GM12892 (cell line): Measurements from ENCODE around the gene NPY1R.

ENCODE experiments used
- POLR2A ChIP-seq: IDR thresholded peaks from 2 replicates; pipeline ENCODE4 v1.6.1; 2011; ENCODE audit warnings: low read depth, low read length, control low read depth
- TAF1 ChIP-seq: IDR thresholded peaks from 2 replicates; pipeline ENCODE4 v1.6.1; 2011; ENCODE audit warnings: low read depth, mild to moderate bottlenecking, control low read depth, low read length, borderline replicate concordance

DNA sequence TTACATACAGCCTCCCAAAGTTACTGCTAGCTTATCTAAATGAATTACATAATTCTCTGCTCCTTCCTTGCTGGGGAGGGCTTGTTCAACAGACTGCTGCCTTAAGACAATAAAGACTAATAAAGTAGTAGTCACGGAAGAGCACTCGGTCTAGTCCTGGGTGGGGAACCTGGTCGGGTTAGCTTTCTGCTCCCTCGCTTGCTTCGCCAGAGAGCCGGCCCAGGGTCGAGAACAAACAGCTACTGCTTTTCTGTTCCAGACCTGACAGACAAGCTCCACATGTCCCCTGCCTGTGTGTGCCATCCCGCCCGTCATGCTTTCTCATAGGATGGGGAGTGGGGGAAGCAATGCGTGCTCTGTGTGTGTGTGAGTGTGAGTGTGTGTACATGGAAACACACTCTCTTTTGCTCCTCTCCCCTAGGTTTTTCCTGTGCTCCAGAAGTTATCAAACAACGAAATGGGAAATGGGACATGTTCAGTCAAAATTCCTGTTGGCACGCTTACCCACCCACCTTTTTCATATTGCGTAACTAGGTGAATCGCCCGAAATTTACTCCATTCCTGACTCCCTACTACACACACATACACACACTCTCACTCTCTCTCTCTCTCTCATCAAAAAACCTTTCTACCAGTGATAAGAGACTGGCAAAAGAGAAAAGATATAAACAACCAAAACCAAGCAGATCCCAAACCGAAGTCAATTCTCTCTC is 1.3 kb downstream of the NPY1R start:
- TF ChIP-seq TAF1 (no peak), POLR2A (no peak)
